ENCODE data around the gene BHMT. TPM values are rescaled to one million over a fixed set of nuclear protein-coding genes. Genes with fewer than 3 reads are reported as not detected.

BHMT gene, protein sequence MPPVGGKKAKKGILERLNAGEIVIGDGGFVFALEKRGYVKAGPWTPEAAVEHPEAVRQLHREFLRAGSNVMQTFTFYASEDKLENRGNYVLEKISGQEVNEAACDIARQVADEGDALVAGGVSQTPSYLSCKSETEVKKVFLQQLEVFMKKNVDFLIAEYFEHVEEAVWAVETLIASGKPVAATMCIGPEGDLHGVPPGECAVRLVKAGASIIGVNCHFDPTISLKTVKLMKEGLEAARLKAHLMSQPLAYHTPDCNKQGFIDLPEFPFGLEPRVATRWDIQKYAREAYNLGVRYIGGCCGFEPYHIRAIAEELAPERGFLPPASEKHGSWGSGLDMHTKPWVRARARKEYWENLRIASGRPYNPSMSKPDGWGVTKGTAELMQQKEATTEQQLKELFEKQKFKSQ
- not detected for total RNA-seq

DNA sequence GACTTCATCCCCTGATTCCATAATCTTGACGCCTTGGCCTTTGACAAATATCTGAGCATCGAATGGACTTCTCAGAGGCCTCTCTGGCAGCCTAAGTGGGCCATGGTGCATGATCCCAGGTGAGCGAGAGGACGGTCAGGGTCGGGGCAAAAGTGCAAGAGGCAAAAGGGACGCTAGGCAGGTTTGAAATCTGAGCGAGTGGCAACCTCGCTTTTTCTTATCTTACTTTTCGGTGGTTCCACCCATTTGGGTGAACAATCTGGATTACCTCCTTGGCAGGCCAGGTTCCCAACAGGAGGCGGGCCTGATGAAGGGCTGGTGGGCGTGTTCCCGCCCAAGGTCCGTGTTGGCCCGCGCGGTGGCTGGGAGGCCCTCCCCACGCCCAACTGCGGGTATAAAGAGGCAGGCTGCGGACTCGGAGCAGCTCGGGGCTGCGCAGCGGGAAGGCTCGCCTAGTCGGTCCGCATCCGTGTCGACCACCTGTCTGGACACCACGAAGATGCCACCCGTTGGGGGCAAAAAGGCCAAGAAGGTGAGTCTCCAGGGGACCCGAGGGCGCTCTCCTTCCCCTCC, at the start of gene BHMT:
BHMT (plus strand) TSS at position 423 of the 573 bp plus-strand sequence; CDS start at position 500, 77 bp downstream.
- Mint-ChIP-seq H3K4me3 (no peak within 1 kb of the TSS), H3K36me3 (ENCODE audit: low read depth) (no peaks in the 10 kb centered on the region), H3K4me1 (ENCODE audit: low read depth) (peaks cover 8% of the 10 kb centered on the region), H3K27ac (no peak within 1 kb of the TSS), H3K27me3 (ENCODE audit: low read depth) (peaks cover 52% of the 10 kb centered on the region), H3K9me3 (ENCODE audit: insufficient read depth) (no peaks in the 10 kb centered on the region)
- no peak for DNase-seq
- POLR2A ChIA-PET, result no interaction called here
- CTCF ChIA-PET, result no interaction called here
- ATAC-seq, result no peak

DNA sequence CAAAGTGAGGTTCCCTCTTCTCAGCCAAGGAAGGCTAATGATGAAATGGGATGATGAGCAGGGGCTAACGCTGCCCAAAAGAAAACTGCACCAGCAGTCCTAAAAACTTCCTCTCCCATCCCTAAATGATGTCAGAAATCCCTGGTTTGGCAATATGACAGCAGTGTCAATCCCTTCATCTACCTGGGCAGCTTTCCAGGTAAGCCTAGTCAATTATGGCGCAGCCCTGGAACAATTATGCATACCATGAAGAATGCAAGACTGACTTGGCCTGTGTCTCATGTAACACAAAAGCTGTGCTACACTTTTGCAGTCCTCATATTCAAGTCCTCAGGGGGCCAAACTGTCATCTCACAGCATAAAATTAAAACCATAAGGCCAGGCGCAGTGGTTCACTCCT, 49.2 kb upstream of the BHMT start:
- CTCF ChIA-PET, result no interaction called here
- H3K4me3 Mint-ChIP-seq, result no peak overlapping the region
- no peaks in the 10 kb centered on the region for H3K4me1 Mint-ChIP-seq (ENCODE audit: low read depth)
- POLR2A ChIA-PET, result no interaction called here
- DNase-seq, result no peak
- H3K27me3 Mint-ChIP-seq (ENCODE audit: low read depth), result peaks cover 19% of the 10 kb centered on the region
- ATAC-seq, result no peak
- no peaks in the 10 kb centered on the region for H3K36me3 Mint-ChIP-seq (ENCODE audit: low read depth)
- no peak overlapping the region for H3K27ac Mint-ChIP-seq
- H3K9me3 Mint-ChIP-seq (ENCODE audit: insufficient read depth), result no peaks in the 10 kb centered on the region

DNA sequence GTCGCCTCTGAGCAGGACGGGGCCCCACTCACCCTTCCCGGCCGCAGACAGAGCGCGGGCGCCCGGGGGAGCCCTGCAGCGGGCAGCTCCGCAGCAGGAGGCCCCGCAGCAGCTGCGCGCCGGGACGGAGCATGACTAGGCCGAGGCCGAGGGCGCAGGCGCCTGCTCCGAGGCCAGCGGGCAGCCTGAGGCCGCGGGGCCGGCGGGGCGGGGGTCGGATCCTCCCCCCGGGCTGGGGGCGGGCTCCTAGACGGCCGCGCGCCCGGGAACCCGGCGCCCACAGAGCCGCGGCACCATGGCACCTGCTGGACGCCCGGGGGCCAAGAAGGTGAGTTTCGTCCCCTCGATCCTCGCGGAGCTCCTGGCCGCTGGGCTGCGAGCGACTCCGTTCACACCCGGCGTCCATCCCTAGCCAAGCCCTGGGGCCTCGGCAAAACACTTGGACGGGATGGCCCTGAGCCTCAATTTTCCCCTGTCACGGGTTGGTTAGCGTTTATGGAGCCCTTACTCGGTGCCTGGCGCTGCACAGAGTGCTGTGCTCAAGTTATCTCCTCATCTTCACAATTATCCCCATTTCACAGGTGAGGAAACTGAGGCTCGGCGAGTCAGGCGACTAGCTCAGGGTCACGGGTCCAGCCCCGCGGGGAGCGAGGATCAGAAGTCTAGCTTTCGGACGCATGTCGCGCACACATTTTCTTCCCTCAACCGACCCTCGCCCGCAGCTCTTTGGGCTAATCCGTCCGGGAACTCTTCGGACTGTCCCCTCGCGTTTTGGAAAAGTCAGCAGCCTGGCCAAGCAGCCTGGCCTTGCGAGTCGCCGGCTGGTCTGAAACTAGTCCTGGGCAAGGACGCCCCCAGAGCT, 41.9 kb upstream of the BHMT start, which contains the start of the genes BHMT2 and DMGDH:
BHMT2 (plus strand) TSS at position 280 of the 862 bp plus-strand sequence; CDS start at position 296, 16 bp downstream.
DMGDH (minus strand) TSS at position 187 of the 862 bp plus-strand sequence; CDS start at position 133, 54 bp downstream.
- CTCF ChIA-PET, result no interaction called here
- POLR2A ChIA-PET, result no interaction called here
- peaks cover 3% of the 10 kb centered on the region for H3K36me3 Mint-ChIP-seq (ENCODE audit: low read depth)
- no peaks in the 10 kb centered on the region for H3K9me3 Mint-ChIP-seq (ENCODE audit: insufficient read depth)
- no peak within 1 kb of the TSS for H3K4me3 Mint-ChIP-seq
- H3K27me3 Mint-ChIP-seq (ENCODE audit: low read depth), result peaks cover 31% of the 10 kb centered on the region
- peaks cover 5% of the 10 kb centered on the region for H3K4me1 Mint-ChIP-seq (ENCODE audit: low read depth)
- no peak within 1 kb of the TSS for H3K27ac Mint-ChIP-seq
- DNase-seq (no peak), ATAC-seq (no peak)

DNA sequence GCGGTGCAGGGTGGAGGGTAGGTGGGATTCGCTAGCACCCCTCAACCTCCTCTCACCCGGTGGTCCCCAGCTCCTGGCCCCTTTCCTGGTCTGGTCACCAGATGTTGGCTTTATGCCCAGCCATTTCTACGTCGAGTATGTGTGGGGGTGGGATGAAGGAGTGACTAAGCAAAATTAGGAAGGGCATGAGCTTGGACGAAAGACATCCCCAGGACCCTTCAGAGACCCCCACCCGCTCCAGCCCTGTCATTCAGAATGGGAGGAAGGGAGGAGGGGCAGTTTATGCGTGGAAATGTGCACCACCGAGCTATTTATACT, 41.3 kb upstream of the BHMT start:
- H3K27ac Mint-ChIP-seq, result no peak overlapping the region
- ChIA-PET CTCF (no interaction called here), POLR2A (no interaction called here)
- ATAC-seq (no peak), DNase-seq (no peak)
- H3K36me3 Mint-ChIP-seq (ENCODE audit: low read depth), result peaks cover 3% of the 10 kb centered on the region
- no peaks in the 10 kb centered on the region for H3K9me3 Mint-ChIP-seq (ENCODE audit: insufficient read depth)
- H3K4me1 Mint-ChIP-seq (ENCODE audit: low read depth), result peaks cover 7% of the 10 kb centered on the region
- peaks cover 31% of the 10 kb centered on the region for H3K27me3 Mint-ChIP-seq (ENCODE audit: low read depth)
- no peak overlapping the region for H3K4me3 Mint-ChIP-seq

DNA sequence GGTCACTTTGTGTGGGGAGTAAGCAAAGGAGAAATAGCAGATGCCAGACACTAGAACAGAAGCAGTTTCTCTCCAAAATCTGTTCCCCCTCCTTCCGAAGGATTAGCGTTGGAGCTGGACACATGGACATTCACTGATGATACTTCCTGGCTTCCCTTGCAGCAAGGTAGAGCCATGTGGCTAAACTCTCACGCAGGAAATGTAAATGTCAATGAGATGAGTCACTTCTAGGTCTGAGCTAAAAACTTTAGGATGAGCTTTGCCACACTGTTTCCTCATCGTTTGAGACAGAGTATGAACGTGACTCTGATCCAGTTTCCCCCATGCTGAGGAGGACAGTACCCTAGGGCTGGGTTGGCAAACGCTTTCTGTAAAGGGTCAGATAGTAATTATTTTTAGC, 37.0 kb upstream of the BHMT start:
- DNase-seq (no peak), ATAC-seq (no peak)
- Mint-ChIP-seq H3K36me3 (ENCODE audit: low read depth) (peaks cover 3% of the 10 kb centered on the region), H3K4me3 (no peak overlapping the region), H3K9me3 (ENCODE audit: insufficient read depth) (no peaks in the 10 kb centered on the region), H3K27ac (no peak overlapping the region), H3K27me3 (ENCODE audit: low read depth) (peaks cover 18% of the 10 kb centered on the region), H3K4me1 (ENCODE audit: low read depth) (peaks cover 12% of the 10 kb centered on the region)
- CTCF ChIA-PET, result interaction anchor here (1.2 to 3.8 kb wide), 4 partner anchors 9 to 58 kb away, joined by 3 to 19 read pairs (median 12); no protein-coding TSS in a partner anchor
- POLR2A ChIA-PET, result no interaction called here

DNA sequence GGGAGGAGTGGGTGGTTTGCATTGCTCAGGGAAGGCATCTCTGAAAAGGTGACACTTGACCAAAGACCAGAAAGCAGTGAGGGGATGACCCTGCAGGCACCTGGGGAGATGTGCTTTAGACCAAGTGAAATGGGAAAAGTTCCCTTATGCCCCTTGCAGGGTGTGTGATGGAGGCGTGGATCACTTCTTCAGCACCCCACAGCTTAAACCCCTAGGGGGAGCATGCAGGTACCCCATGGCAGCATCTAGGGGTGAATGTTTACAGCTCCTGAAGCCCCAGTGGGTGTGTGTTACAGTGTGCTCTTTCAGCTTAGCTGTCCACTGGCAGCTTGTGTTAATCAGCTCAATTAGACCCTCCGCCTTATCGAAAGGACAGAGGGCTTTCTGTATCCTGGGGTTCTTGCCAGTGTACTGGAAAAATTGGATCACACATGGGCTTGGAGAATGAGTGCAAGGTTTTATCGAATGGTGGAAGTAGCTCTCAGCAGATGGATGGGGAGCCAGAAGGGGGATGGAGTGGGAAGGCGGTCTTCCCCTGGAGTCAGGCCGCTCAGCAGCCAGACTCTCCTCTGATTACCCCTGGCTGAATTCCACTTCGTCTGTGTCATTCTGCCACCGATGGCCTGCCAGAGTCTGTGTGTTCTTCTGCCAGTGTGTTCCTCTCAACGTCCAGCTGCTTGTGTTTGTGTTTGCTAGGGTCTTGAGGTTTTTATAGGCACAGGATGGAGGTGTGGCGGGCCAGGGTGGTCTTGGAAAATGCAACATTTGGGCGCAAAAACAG, 35.8 kb upstream of the BHMT start:
- DNase-seq, result no peak
- Mint-ChIP-seq H3K4me1 (ENCODE audit: low read depth) (peaks cover 12% of the 10 kb centered on the region), H3K9me3 (ENCODE audit: insufficient read depth) (no peaks in the 10 kb centered on the region), H3K27me3 (ENCODE audit: low read depth) (peaks cover 10% of the 10 kb centered on the region), H3K4me3 (no peak overlapping the region), H3K27ac (no peak overlapping the region), H3K36me3 (ENCODE audit: low read depth) (peaks cover 3% of the 10 kb centered on the region)
- no peak for ATAC-seq
- ChIA-PET POLR2A (no interaction called here), CTCF (interaction anchor here (0.9 to 3.8 kb wide), 4 partner anchors 8 to 57 kb away, joined by 3 to 19 read pairs (median 11); no protein-coding TSS in a partner anchor)

DNA sequence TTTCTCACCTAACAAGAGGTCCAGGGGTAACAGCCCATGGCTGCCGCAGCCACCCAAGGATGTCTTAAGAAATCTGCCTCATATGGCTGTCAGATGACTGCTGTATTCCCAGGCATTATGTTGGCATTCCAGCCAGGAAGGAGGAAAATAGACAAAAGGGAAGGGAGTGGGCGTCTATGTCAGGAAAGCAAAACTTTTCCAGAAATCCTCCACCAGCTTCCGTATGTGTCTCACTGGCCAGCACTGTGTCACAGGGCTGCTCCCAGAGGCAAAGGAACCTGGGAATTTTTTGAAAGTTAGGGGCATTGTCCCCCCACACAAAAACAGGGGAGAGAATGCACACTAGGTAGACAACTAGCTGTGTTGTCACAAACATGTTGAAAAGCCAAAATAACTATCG, 34.8 kb upstream of the BHMT start:
- Mint-ChIP-seq H3K4me1 (ENCODE audit: low read depth) (peaks cover 12% of the 10 kb centered on the region), H3K36me3 (ENCODE audit: low read depth) (peaks cover 3% of the 10 kb centered on the region), H3K27me3 (ENCODE audit: low read depth) (peaks cover 5% of the 10 kb centered on the region), H3K27ac (no peak overlapping the region), H3K9me3 (ENCODE audit: insufficient read depth) (no peaks in the 10 kb centered on the region), H3K4me3 (no peak overlapping the region)
- no peak for ATAC-seq
- no peak for DNase-seq
- CTCF ChIA-PET, result interaction anchor here (3.5 to 3.8 kb wide), 2 partner anchors 51 to 56 kb away, joined by 19 read pairs; no protein-coding TSS in a partner anchor
- POLR2A ChIA-PET, result no interaction called here

DNA sequence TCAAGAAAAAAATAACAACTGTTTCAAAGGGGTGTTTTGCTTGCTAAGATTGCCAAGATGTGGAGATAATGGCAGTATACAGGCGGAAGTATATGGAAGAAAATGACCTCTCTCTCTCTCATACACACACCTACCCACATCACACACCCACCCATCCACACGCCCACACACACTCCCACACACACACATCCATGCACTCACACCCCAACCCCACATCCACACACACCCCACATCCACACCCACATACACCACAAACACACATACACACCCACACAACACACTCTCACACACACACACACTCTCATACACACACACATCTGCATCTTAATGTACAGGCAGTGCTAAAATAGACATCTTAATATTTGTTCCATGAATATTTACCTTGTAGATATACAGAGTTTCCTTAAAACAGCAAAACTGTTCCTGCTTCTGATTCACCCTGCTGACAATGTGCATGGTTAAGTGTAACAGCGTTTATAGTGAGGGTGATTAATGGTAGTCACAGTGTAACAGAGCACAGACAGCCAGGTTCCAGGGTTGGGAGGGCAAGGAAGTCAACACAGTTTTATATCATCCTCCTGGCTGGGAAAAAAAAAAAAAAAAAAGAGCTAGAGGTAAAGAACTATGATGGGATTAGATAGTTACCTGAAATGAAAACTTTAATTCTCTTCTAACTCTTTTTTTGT, 33.8 kb upstream of the BHMT start:
- Mint-ChIP-seq H3K27ac (no peak overlapping the region), H3K36me3 (ENCODE audit: low read depth) (no peaks in the 10 kb centered on the region), H3K4me1 (ENCODE audit: low read depth) (peaks cover 12% of the 10 kb centered on the region), H3K27me3 (ENCODE audit: low read depth) (peaks cover 2% of the 10 kb centered on the region), H3K9me3 (ENCODE audit: insufficient read depth) (no peaks in the 10 kb centered on the region), H3K4me3 (no peak overlapping the region)
- DNase-seq (no peak), ATAC-seq (no peak)
- POLR2A ChIA-PET, result no interaction called here
- CTCF ChIA-PET, result interaction anchor here (3.8 kb wide), 1 partner anchor 52 kb away, joined by 19 read pairs; no protein-coding TSS in a partner anchor

DNA sequence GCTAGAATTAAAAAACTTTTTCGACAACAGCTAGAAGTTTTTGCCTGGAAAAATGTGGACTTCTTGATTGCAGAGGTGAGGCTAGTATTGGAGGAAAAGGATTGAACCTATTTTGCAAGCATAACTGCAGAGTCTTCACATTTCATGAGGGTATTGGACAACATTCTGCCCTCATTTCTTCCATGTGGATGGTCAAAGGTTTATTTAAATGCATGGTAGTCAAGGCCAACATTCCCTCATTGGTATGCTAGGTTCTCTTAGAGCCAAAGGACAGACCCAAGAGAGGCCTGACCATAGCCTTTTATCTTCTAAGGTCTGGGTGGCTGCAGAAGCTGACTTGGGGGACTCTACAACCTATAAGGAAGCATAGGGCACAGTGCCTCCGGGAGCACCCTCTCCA, 30.8 kb upstream of the BHMT start:
- ChIA-PET CTCF (no interaction called here), POLR2A (no interaction called here)
- peaks cover 4% of the 10 kb centered on the region for H3K27me3 Mint-ChIP-seq (ENCODE audit: low read depth)
- H3K4me3 Mint-ChIP-seq, result no peak overlapping the region
- ATAC-seq, result no peak
- no peaks in the 10 kb centered on the region for H3K36me3 Mint-ChIP-seq (ENCODE audit: low read depth)
- no peak overlapping the region for H3K27ac Mint-ChIP-seq
- no peaks in the 10 kb centered on the region for H3K9me3 Mint-ChIP-seq (ENCODE audit: insufficient read depth)
- DNase-seq, result no peak
- H3K4me1 Mint-ChIP-seq (ENCODE audit: low read depth), result peaks cover 2% of the 10 kb centered on the region

DNA sequence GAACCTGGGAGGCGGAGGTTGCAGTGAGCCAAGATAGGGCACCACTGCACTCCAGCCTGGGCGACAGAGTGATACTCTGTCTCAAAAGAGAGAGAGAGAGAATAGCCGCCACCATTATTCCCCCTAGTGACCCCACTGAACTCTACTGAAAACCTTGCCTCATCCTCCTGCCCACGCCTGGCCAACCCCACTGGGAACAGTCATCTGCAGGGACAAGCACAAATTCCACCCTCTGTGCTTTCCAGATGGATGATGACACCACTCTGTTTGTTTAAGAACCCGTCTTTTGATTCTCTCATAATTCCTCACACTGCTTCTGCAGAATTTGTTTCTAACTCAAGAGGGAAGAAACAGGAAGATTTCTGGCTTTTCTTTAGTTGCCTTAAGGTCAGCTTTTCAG, 29.8 kb upstream of the BHMT start:
- ChIA-PET CTCF (interaction anchor here (2.1 kb wide), 1 partner anchor 57 kb away, joined by 6 read pairs; no protein-coding TSS in a partner anchor), POLR2A (no interaction called here)
- Mint-ChIP-seq H3K4me1 (ENCODE audit: low read depth) (no peaks in the 10 kb centered on the region), H3K27me3 (ENCODE audit: low read depth) (peaks cover 7% of the 10 kb centered on the region), H3K9me3 (ENCODE audit: insufficient read depth) (no peaks in the 10 kb centered on the region), H3K36me3 (ENCODE audit: low read depth) (no peaks in the 10 kb centered on the region), H3K27ac (no peak overlapping the region), H3K4me3 (no peak overlapping the region)
- ATAC-seq (no peak), DNase-seq (no peak)

DNA sequence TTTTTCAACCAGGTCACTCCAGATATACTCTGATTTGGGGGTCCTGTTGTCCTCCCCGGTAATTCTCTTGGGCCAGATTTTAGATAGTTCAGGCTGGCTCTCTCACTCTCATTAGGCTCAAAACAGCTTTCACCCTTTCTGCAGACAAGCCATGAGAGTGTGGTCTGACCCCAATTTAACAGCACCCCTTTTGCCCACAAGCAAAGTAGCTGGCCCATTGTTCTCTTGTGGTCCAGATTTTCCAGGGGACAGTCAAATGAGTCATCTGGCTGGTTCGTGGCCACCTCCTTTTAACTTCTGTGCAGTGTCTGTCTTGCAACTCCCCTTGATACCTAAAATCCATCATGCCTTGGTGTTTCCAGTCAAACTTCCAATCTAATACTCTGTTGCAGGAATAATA, 25.5 kb upstream of the BHMT start:
- peaks cover 9% of the 10 kb centered on the region for H3K27me3 Mint-ChIP-seq (ENCODE audit: low read depth)
- ChIA-PET POLR2A (no interaction called here), CTCF (no interaction called here)
- no peaks in the 10 kb centered on the region for H3K4me1 Mint-ChIP-seq (ENCODE audit: low read depth)
- no peak for DNase-seq
- H3K36me3 Mint-ChIP-seq (ENCODE audit: low read depth), result no peaks in the 10 kb centered on the region
- H3K9me3 Mint-ChIP-seq (ENCODE audit: insufficient read depth), result no peaks in the 10 kb centered on the region
- no peak overlapping the region for H3K27ac Mint-ChIP-seq
- no peak for ATAC-seq
- no peak overlapping the region for H3K4me3 Mint-ChIP-seq

Measured in activated CD8-positive, alpha-beta T cell treated with anti-CD3 and anti-CD28 coated beads, Interleukin-2, amount 10 ng/mL, durations not matched to agents 7 days and 5 days (primary cell).